IMR-90 (cell line): Measurements from ENCODE around the gene MYH6. TPM values are rescaled to one million over a fixed set of nuclear protein-coding genes. Genes with fewer than 3 reads are reported as not detected.

ENCODE experiments used
- ATAC-seq: fragments of 200-7000 bp; cut with Tn5 transposase; 2 replicates; pipeline ENCODE4 v1.9.1; 2020; ENCODE audit warnings: low read depth, mild to moderate bottlenecking, moderate library complexity
- BruUV-seq: library from RNA; stranded (reverse); fragments of 400-500 nt; replicated peaks from 2 replicates; lab custom pipeline; 2021; lab: Mats Ljungman, UMichigan
- CTCF ChIA-PET: fragments of 300-600 bp; formaldehyde crosslinking; extraction: SDS; loops from one replicate; lab custom pipeline; 2021; ENCODE audit warnings: antibody characterized with exemption; lab: Yijun Ruan, JAX
- POLR2A ChIA-PET: fragments of 300-600 bp; sonication (Branson Sonifier 250); formaldehyde crosslinking; loops from one replicate; lab custom pipeline; 2022; ENCODE audit warnings: antibody characterized with exemption; ENCODE audit not compliant: unreplicated experiment; lab: Charles Lee
- DNase-seq: peaks from one replicate; pipeline ENCODE4 v3.0.0; 2013
- H2AFZ ChIP-seq: replicated peaks from 2 replicates; pipeline ENCODE3; 2013; ENCODE audit warnings: low read length, mild to moderate bottlenecking; ENCODE audit not compliant: poor library complexity
- H2AK5ac ChIP-seq: 2 replicates; pipeline ENCODE4 v1.6.1; 2013; ENCODE audit warnings: low read depth, low read length, inconsistent platforms
- H2AK9ac ChIP-seq: replicated peaks from 2 replicates; pipeline ENCODE3; 2013; ENCODE audit warnings: mild to moderate bottlenecking, low read depth, low read length, moderate library complexity; ENCODE audit not compliant: poor library complexity
- H2BK120ac ChIP-seq: 2 replicates; pipeline ENCODE4 v1.6.1; 2013; ENCODE audit warnings: low read depth, low read length, inconsistent platforms
- H2BK15ac ChIP-seq: 3 replicates; pipeline ENCODE4 v1.6.1; 2013; ENCODE audit warnings: low read depth, low read length, inconsistent platforms
- H2BK20ac ChIP-seq: 2 replicates; pipeline ENCODE4 v1.6.1; 2013; ENCODE audit warnings: low read depth, mild to moderate bottlenecking, inconsistent platforms, low read length, moderate library complexity
- H2BK5ac ChIP-seq: 2 replicates; pipeline ENCODE4 v1.6.1; 2013; ENCODE audit warnings: mild to moderate bottlenecking, low read depth, low read length, inconsistent platforms; ENCODE audit not compliant: poor library complexity, severe bottlenecking
- H3K14ac ChIP-seq: replicated peaks from 2 replicates; pipeline ENCODE4 v1.6.1; 2013; ENCODE audit warnings: low read depth, low read length, inconsistent platforms
- H3K18ac ChIP-seq: 2 replicates; pipeline ENCODE4 v1.6.1; 2013; ENCODE audit warnings: low read depth, low read length, control low read depth
- H3K23ac ChIP-seq: 2 replicates; pipeline ENCODE4 v1.6.1; 2013; ENCODE audit warnings: low read depth, low read length, inconsistent platforms
- H3K27ac ChIP-seq: 2 replicates; pipeline ENCODE4 v1.5.1; 2013; ENCODE audit warnings: mild to moderate bottlenecking, control low read depth, low read length; ENCODE audit not compliant: insufficient read depth
- H3K27me3 ChIP-seq: 2 replicates; pipeline ENCODE4 v1.6.1; 2013; ENCODE audit warnings: low read length; ENCODE audit not compliant: control insufficient read depth, insufficient read depth
- H3K36me3 ChIP-seq: 2 replicates; pipeline ENCODE4 v1.6.1; 2013; ENCODE audit warnings: low read length, mixed read lengths; ENCODE audit not compliant: control insufficient read depth, insufficient read depth
- H3K4ac ChIP-seq: 2 replicates; pipeline ENCODE4 v1.6.1; 2013; ENCODE audit warnings: low read depth, low read length, inconsistent platforms
- H3K4me1 ChIP-seq: 2 replicates; pipeline ENCODE4 v1.6.1; 2013; ENCODE audit warnings: low read length, mixed read lengths; ENCODE audit not compliant: control insufficient read depth, insufficient read depth
- H3K4me2 ChIP-seq: 2 replicates; pipeline ENCODE4 v1.6.1; 2013; ENCODE audit warnings: low read depth, mild to moderate bottlenecking, control low read depth, low read length, moderate library complexity
- H3K4me3 ChIP-seq: 2 replicates; pipeline ENCODE4 v1.5.1; 2013; ENCODE audit warnings: low read depth, mild to moderate bottlenecking, control low read depth, low read length, moderate library complexity; ENCODE audit not compliant: insufficient read depth
- H3K56ac ChIP-seq: 2 replicates; pipeline ENCODE4 v1.6.1; 2013; ENCODE audit warnings: low read length, inconsistent platforms; ENCODE audit not compliant: insufficient read depth; ENCODE audit errors: extremely low read depth
- H3K79me1 ChIP-seq, 2 experiments: 2 replicates each; pipeline ENCODE4 v1.6.1; 2013; ENCODE audit warnings: low read length in 2 of 2, inconsistent platforms in 1 of 2, low read depth in 1 of 2
- H3K9ac ChIP-seq: 2 replicates; pipeline ENCODE4 v1.6.1; 2013; ENCODE audit warnings: low read depth, low read length, control low read depth
- H3K9me1 ChIP-seq: 2 replicates; pipeline ENCODE4 v1.6.1; 2013; ENCODE audit warnings: low read length, inconsistent platforms; ENCODE audit not compliant: insufficient read depth
- H3K9me3 ChIP-seq: 2 replicates; pipeline ENCODE4 v1.6.1; 2013; ENCODE audit warnings: low read length; ENCODE audit not compliant: control insufficient read depth, insufficient read depth
- H4K20me1 ChIP-seq: 2 replicates; pipeline ENCODE4 v1.6.1; 2013; ENCODE audit warnings: low read length, inconsistent platforms; ENCODE audit not compliant: insufficient read depth
- H4K5ac ChIP-seq: 2 replicates; pipeline ENCODE4 v1.6.1; 2013; ENCODE audit warnings: mild to moderate bottlenecking, low read depth, low read length, control low read depth
- H4K8ac ChIP-seq, 2 experiments: 2 replicates each; pipeline ENCODE4 v1.6.1; 2013; ENCODE audit warnings: low read depth in 2 of 2, low read length in 2 of 2, control low read depth in 1 of 2, inconsistent platforms in 1 of 2
- H4K91ac ChIP-seq: 2 replicates; pipeline ENCODE4 v1.6.1; 2013; ENCODE audit warnings: low read depth, low read length, inconsistent platforms; ENCODE audit not compliant: insufficient read depth
- CHD1 ChIP-seq: IDR thresholded peaks from 2 replicates; pipeline ENCODE4 v1.6.1; 2012; ENCODE audit warnings: low read depth, low read length, improper control_type of control experiment
- CTCF ChIP-seq: conservative IDR thresholded peaks from 2 replicates; pipeline ENCODE4 v1.5.1; 2012; ENCODE audit warnings: mild to moderate bottlenecking, low read depth, low read length, improper control_type of control experiment
- MAFK ChIP-seq: IDR thresholded peaks from 2 replicates; pipeline ENCODE4 v1.6.1; 2012; ENCODE audit warnings: low read depth, low read length, improper control_type of control experiment
- MAZ ChIP-seq: IDR thresholded peaks from 2 replicates; pipeline ENCODE4 v1.6.1; 2012; ENCODE audit warnings: low read depth, mild to moderate bottlenecking, low read length, improper control_type of control experiment, moderate library complexity, borderline replicate concordance
- MXI1 ChIP-seq: IDR thresholded peaks from 2 replicates; pipeline ENCODE4 v1.6.1; 2012; ENCODE audit warnings: low read depth, mild to moderate bottlenecking, low read length, moderate library complexity, borderline replicate concordance
- POLR2A ChIP-seq: IDR thresholded peaks from 2 replicates; pipeline ENCODE4 v1.6.1; 2012; ENCODE audit warnings: mild to moderate bottlenecking, low read depth, low read length
- RCOR1 ChIP-seq: IDR thresholded peaks from 2 replicates; pipeline ENCODE4 v1.6.1; 2012; ENCODE audit warnings: mild to moderate bottlenecking, low read length, improper control_type of control experiment; ENCODE audit not compliant: insufficient replicate concordance
- SMC3 ChIP-seq: fragments of 150-350 bp; IDR thresholded peaks from 2 replicates; pipeline ENCODE4 v1.6.1; 2016; ENCODE audit warnings: low read depth, mild to moderate bottlenecking, antibody characterized with exemption, low read length, moderate library complexity
- USF2 ChIP-seq: fragments of 150-350 bp; IDR thresholded peaks from 2 replicates; pipeline ENCODE4 v1.6.1; 2017; ENCODE audit warnings: mild to moderate bottlenecking, antibody characterized with exemption, low read length, low read depth
- WGBS, 2 experiments: methylation state at CpG; one replicate each; pipeline versions ENCODE4 v1.1.5 to v1.1.7; 2013; ENCODE audit warnings: missing lambda C conversion rate in 2 of 2; ENCODE audit not compliant: insufficient read length in 1 of 2; ENCODE audit errors: extremely low coverage in 2 of 2; 5-methylcytosine and 5-hydroxymethylcytosine counted together
- dilution Hi-C: fragments of 300-500 bp; cut with HindIII; formaldehyde crosslinking; loops from one replicate; pipeline ENCODE4 v1.14.3; 2018; ENCODE audit warnings: low sequenced_read_pairs; ENCODE audit not compliant: unreplicated experiment
- in situ Hi-C: fragments of 300-500 bp; cut with MboI; formaldehyde crosslinking; loops from 3 replicates; pipeline ENCODE4 v1.14.3; 2019; ENCODE audit warnings: low sequenced_read_pairs, inconsistent platforms, mixed read lengths
- intact Hi-C: fragments of 100-400 bp; cut with micrococcal nuclease; formaldehyde crosslinking; loops from 2 replicates; pipeline ENCODE4 v1.10.0; 2022
- polyA plus RNA-seq, 3 experiments: library from polyadenylated mRNA; depleted of rRNA; stranded (reverse); fragments of >200 nt; gene quantifications; 2 replicates each; pipeline ENCODE4 v1.2.3, GENCODE V29; 2012; ENCODE audit warnings: low replicate concordance in 1 of 3
- total RNA-seq: library from RNA; depleted of rRNA; stranded (reverse); fragments of >200 nt; gene quantifications from 2 replicates; pipeline ENCODE4 v1.2.3, GENCODE V29; 2012

MYH6 gene
- total and polyA plus RNA-seq, 2 of the 4 experiments (the other 2 are of a cell fraction) = not detected

GRCh38 chr14:23348297-23348655 is 59.8 kb downstream of the MYH6 start:
- no peaks in the 10 kb centered on the region for H3K9me1 ChIP-seq
- H3K27me3 ChIP-seq = peaks cover 2% of the 10 kb centered on the region; the same call in 1 of the 2 replicates
- ChIA-PET POLR2A (no interaction called here), CTCF (no interaction called here)
- no peak overlapping the region for H3K4ac ChIP-seq
- no peak overlapping the region for H3K23ac ChIP-seq
- dilution Hi-C loops (no loop called here), in situ Hi-C loops (no loop called here), intact Hi-C loops (no loop called here)
- no peak overlapping the region for H3K4me3 ChIP-seq
- peaks cover 10% of the 10 kb centered on the region for H3K36me3 ChIP-seq
- H4K91ac ChIP-seq = no peak overlapping the region
- peaks cover 0 to 7% of the 10 kb centered on the region in 2 experiments; a peak in 3 of 4 replicates for H3K79me1 ChIP-seq
- H3K14ac ChIP-seq = no peak overlapping the region
- no peak overlapping the region for H2BK5ac ChIP-seq
- H3K9me3 ChIP-seq = no peaks in the 10 kb centered on the region
- DNase-seq = no peak
- no peak overlapping the region for H3K18ac ChIP-seq
- no peak overlapping the region for H3K9ac ChIP-seq
- no peaks in the 10 kb centered on the region; the same call in 1 of the 2 replicates for H4K20me1 ChIP-seq
- H3K4me2 ChIP-seq = no peak overlapping the region
- TF ChIP-seq SMC3 (no peak), MAZ (no peak), CHD1 (no peak), CTCF (no peak), POLR2A (no peak), RCOR1 (no peak), MAFK (no peak), MXI1 (no peak), USF2 (no peak)
- no peak overlapping the region for H2AK5ac ChIP-seq
- H3K27ac ChIP-seq = no peak overlapping the region
- WGBS, 2 experiments = no CpG with 5 or more reads among the region's 6 CpGs
- no peak overlapping the region for H4K5ac ChIP-seq
- H2BK20ac ChIP-seq = no peak overlapping the region
- H4K8ac ChIP-seq = no peak overlapping the region
- peaks cover 3% of the 10 kb centered on the region; the same call in 1 of the 2 replicates for H3K4me1 ChIP-seq
- no TSS peak for BruUV-seq
- ATAC-seq = no peak
- H3K56ac ChIP-seq = no peak overlapping the region
- H2AFZ ChIP-seq = no peak overlapping the region
- no peak overlapping the region for H2BK120ac ChIP-seq
- H2AK9ac ChIP-seq = no peak overlapping the region
- no peak overlapping the region for H2BK15ac ChIP-seq
